Adrenal gland (tissue), 5 donors: ENCODE results near the gene CTDSPL.

Experiments used
- POLR2A ChIP-seq, 2 donors: fragments of 450-650 bp; IDR thresholded peaks; one replicate each; pipeline ENCODE4 v1.6.1; 2017; ENCODE audit warnings: antibody characterized with exemption in 2 of 2, mild to moderate bottlenecking in 2 of 2, moderate library complexity in 1 of 2
- TF ChIP-seq, protein P1 (sequence below), 6 experiments: fragments of 450-650 bp in 4 of 6; fragments of 200-600 bp in 2 of 6; sonication (generic) in 1 of 6; IDR thresholded peaks; 1 replicate in 5 of 6; 2 replicates in 1 of 6; pipeline versions ENCODE4 v1.5.1 to v1.8.0; 2016 to 2021; ENCODE audit warnings: antibody characterized with exemption in 6 of 6, mild to moderate bottlenecking in 2 of 6, moderate library complexity in 1 of 6
- donor health status: DM: no; HTN: no; CAD: no.

GRCh38 chr3:37985637-37986320 lies 124.1 kb downstream of the CTDSPL start:
- TF ChIP-seq, protein P1, sequence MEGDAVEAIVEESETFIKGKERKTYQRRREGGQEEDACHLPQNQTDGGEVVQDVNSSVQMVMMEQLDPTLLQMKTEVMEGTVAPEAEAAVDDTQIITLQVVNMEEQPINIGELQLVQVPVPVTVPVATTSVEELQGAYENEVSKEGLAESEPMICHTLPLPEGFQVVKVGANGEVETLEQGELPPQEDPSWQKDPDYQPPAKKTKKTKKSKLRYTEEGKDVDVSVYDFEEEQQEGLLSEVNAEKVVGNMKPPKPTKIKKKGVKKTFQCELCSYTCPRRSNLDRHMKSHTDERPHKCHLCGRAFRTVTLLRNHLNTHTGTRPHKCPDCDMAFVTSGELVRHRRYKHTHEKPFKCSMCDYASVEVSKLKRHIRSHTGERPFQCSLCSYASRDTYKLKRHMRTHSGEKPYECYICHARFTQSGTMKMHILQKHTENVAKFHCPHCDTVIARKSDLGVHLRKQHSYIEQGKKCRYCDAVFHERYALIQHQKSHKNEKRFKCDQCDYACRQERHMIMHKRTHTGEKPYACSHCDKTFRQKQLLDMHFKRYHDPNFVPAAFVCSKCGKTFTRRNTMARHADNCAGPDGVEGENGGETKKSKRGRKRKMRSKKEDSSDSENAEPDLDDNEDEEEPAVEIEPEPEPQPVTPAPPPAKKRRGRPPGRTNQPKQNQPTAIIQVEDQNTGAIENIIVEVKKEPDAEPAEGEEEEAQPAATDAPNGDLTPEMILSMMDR (IDR thresholded peaks at IDR 0.05) = no peak
- TF ChIP-seq POLR2A (IDR thresholded peaks at IDR 0.05) = no peak
